HG02763 (cell line): ENCODE measurements around the gene USPL1.
"Not testable (repeated sequence)": the region's sequence is repeated elsewhere in the genome, so short reads cannot be mapped to it uniquely, and the experiment has no call there.

Source experiments
- ATAC-seq: cut with Tn5 transposase; IDR thresholded peaks from one replicate; pipeline ENCODE4 v1.9.1; 2021; ENCODE audit warnings: mild to moderate bottlenecking, moderate library complexity; ENCODE audit not compliant: unreplicated experiment

USPL1 gene

DNA sequence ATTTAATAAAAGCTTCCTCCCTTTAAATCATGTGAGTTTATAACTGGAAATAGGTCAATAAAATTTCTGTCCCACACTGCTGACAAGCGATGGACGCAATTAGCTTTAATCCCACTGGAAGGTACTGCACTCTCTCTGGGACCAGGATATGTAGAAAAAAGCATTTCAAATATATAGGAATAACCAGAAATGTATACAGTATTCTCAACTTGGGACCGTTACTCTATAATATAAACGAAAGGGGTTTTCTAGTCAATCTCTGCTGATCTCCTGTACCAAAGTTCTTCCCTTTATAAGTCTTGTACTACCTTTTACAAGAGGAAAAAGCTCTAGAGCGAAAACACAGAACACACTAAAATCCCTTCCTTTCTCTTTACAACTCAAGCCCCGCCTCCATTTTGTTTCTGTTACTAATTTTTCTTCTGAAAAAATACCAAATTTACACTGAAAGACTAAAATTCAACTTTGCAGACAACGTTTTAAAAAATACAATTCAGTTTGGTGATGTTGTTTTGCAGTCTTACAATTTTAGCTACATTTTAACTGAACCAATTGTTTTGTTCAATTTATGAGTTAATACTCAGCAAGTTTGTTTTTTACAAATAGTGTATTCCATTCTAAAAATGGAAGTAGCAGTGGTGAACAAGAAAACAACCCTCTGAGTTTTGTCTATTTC is 1.7 kb upstream of the USPL1 start:
- ATAC-seq, result no peak

DNA sequence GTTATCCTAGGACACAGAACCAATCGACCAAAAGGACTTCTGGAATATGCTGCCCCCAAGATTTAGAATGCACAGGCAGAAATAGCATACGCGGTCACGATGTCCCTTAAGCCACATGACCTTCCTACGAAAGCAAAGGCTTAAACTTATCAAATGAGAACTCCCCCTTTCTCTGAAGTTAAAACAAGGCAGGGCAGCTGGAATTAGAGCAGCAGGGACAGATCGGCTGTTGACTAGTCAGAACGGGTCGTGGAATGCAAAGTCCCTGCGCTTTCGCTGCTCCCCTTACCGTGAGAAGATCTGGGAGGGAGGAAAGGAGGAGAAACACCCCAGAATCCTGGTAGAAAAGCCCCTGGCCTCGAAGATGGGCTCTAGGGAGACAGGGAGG is 799 bp upstream of the USPL1 start:
- peak; percentile 21 for ATAC-seq

DNA sequence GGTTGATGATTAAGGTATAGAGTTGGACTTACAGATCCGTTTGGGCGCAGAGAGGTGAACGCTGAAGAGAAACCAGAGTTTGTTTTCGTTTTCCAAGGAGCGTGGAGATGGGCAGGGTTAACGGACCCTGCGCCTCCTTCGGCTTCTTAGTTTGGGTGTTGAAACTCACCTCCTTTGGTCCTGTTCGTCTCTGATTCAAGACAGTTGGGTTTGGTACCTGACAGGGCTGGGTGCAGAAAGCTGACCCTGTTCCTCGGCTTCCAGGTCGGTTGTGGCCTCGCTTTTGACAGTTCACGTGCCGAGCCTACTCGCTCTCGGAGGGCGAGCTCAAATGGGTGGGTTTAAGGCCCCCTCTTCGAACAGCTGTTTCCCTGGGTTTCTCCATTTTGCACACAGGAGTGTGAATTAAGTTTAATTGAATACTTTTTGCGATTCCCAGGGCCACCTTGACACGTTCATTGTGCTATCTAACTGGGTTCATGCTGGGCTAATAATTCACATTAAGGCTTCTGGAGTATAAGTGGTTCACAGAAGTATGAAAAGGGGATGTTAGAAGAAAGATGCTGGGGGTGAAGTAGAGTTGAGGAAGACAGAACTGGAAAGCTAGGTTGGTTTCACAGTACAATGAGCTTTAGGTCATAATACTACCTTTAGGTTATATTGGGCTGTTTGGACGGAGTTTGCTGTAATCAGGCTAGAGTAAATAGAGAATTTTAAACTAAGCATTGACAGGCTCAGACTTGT is 638 bp downstream of the USPL1 start:
- no peak for ATAC-seq

DNA sequence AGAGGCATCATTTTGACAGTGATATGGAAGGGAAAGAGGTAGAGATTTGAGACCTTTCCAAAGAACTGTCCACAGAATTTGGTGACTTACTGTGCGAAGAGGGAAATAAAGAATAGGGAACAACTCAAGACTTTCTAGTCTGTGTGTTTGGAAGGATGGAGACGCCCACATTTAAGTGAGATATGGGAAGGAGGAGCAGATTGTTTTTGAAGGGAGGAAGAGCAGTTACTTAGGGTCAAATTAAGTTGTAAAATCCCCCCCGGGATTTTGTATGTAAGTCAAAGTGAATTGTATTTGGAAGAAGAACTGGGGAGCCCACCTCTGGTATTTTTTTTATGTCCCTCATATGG is 1.2 kb downstream of the USPL1 start:
- no peak for ATAC-seq

DNA sequence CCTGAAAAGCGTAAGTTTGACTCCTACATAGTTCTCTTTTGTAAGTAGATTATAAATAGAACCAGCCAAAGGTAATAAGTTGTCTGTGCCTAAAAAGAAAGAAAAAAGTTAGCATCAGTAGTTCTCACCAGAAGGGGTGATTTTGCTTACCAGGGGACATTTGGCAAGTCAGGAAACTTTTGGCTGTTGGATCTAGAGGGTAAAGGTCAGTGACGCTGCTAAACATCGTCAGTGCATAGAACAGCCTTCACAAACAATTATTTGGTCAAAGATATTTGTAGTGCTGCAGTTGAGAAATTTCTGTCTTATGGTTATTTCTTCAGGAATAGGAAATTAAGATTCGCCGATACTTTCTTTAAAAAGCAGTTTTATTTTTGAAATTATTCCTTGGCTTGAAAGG is 2.0 kb downstream of the USPL1 start:
- no peak for ATAC-seq

DNA sequence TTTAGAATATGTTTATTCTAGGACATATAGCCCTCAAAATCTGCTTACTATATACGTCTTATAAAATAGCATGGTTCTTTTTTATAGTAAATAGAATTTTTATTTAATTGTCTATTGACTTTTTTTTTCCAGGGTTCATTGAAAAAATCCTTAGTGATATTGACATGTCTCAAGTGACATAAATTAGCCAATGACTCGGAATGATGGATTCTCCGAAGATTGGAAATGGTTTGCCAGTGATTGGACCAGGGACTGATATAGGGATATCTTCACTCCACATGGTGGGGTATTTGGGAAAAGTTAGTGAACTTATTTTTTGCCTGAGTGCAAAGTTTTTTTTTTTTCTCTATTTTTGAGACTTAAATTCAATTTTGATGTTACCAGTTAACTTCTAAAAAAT is 3.2 kb downstream of the USPL1 start:
- no peak for ATAC-seq

DNA sequence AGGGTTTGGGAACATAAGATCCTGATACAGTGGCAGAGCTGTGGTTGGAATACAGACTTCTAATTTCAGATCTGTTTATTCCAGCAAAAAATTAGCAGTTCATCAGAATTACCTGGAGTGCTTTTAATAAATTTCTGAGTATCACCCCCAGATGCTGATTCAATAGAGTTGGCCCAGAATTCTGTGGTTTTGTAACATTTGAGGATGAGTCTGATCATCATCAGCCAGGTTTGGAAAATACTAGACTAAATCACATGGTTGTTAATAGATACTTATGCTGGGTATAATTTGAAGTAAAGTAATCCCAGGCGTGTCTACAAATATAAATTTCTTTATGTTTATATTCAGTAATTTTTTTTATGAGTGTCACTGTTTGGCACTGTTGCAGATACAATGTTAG is 4.8 kb downstream of the USPL1 start:
- no peak for ATAC-seq

DNA sequence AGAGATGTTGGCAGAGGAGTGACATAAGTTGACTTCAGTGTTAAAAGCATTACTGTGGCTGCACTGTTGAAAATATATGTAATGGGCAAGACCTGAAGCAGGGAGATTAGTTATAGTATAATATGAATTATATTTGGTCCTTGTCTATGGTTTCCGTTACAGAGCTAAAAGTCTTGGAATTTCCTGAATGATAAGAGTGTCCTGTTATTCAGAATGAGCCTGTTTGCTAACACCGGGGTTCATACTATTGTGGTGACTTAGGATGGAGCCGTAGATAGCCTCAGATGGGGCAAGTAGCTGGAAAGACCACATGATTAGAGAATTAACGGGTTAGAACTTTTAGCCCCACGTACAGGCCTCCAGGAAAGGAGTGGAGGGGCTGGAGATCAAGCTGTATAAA is 5.7 kb downstream of the USPL1 start:
- ATAC-seq, result no peak

DNA sequence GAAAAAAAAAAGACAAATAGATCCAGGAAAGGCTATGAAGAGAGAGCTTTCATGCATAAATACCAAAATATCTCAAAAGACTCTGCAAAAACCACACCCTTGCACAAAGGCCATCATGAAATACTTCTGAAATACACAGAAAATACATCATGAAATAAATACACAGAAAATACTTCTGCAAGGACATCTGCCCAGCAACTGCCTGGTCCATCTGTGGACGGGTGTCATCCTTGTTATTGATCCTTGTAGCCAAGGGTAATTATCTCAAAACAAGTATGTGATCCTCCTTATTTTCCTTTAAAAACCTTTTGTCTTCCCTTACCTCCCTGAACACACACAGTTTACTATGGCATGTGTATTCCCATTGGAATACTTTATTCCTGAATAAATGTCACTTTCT is 6.9 kb downstream of the USPL1 start:
- no peak for ATAC-seq

DNA sequence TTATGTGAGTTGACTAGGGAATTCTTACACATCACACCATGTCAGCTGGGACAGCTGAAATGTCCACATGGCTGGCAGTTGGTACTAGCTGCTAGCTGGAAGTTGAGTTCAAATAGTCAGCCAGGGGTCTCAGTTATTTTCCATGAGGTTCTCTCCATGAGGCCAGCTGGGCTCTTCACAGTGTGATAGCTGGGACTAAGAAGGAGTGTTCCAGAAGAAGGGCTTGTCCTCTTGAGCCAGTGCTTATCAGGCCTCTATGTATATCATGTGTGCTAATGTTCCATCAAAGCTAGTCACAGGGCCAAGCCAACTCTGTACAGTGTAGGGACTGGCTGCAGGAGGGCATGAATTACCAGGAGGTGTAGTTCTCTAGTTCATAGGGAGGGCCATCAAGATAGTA is 11.8 kb downstream of the USPL1 start:
- no peak for ATAC-seq

DNA sequence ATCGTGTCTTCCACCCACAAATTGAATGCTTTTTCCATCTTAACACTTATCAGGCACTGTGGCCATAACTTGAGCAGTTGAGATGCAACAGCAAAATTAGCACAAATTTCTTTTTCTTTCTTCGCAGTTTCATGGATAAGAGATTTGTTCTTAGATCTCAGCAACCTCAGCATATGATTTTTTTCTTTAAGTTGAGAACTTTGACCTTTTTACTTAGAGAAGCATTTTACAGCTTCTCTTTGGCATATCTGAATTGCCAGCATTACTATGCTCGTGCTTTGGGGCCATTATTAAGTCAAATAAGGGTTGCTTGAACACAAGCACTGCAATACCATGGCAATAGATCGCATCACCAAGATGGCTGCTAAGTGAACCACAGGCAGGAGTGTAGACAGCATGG is 16.1 kb downstream of the USPL1 start:
- ATAC-seq, result no peak

DNA sequence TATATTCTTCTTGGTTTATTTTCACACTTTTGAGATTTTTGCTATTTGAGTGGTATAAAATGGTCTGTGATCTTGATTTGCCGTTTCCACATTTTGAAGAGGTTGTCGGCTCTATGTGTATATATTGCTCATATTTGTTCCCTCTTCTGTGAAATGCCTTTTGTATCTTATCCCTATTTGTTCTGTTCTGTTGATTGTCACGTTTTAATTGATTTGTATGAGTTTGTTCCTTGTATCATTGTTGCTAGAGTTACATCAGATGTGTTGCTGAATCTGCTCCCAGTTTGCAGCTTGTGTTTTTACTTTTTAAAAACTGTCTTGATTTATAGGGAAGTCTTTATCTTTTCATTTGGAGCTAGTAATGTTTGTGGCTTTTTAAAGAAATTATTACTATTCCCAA is 17.1 kb downstream of the USPL1 start:
- ATAC-seq, result no peak

DNA sequence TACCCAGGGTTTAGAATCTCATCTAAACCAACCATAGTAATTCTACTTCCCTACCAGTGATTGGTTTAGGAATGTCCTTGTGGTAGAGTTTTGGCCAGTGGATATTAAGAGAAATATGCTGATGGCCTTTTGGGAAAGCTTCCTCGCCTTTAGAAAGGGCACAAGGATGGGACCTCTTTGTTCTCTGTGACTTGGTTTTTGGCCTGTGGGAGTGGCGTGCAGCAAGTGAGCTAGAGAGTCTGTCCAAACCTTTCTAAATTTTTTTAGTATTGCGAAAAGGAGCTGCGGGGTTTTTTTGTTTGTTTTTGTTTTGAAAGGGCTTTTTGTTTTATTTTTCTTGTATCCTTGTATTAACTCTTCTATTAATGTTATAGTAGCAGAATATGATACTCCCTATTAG is 20.6 kb downstream of the USPL1 start:
- no peak for ATAC-seq

DNA sequence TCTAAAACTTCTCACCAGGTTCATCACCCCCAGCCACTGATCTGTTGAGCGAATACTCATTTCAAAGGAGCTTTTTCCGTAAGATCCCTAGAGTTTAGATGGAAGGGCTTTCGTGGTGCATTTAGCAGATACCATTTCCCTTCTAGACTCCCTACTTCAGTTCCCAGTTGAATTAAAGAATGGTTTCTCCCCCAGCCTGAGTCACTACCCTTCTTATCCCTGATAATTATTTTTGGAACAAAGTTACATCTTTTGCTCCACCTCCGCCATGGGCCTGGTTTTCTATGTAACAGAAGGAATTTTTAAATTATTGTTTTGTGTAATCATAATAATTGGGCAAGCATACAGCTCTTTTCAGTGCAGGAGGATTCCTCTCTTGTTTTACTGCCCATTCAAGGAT is 22.0 kb downstream of the USPL1 start:
- ATAC-seq, result no peak

DNA sequence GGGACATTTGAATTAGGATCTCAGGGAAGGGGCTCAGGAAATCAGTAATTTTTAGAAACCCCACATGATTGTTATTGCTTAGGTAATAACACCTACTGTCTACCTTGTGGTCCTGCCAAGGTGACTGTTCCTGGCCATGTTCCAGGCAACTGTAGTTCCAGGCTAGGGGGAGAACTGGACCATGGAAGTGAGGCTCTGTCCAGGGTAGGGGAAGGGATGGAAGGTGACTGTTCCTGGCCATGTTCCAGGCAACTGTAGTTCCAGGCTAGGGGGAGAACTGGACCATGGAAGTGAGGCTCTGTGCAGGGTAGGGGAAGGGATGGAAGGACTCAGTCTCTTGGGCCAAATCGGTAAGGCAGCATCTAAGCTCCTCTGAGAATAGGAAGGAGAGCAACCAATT is 23.5 kb downstream of the USPL1 start:
- not testable (repeated sequence) for ATAC-seq

DNA sequence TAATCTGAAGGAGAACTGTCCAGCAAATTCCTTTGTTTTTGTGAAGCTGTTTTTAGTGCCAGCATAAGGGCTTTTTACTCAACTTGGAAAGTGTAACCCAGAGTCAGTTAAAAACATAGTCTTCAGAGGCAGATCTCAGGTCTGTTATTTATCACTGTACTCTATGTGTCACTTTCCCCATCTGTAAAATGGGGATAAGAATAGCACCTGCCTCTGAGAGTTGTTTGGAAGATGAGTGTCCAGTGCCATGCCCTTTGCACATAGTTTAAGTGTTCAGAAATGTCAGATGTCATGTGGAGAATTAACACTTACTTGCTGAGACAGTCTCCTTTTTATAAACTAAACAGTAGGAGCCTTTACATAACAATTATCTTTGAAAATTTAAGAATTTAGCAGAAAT is 27.9 kb downstream of the USPL1 start:
- ATAC-seq, result no peak

DNA sequence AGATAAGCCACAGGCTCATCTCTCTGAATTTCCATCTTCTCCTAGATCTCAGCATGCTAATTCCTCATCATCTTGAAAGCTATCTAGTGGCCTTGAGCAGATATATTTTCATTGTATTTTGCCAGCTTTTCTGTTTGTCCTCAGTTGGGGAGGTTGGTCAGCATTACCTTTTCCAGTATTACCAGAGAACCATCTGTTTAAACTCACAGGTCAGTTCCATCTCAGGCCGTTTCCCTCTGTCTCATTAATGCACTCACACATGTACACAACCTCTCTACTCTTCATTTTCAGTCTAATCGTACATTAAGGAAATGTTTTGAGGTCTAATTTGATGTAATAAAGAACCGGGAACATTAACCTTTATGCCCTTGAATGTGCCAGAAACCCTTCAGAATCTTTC is 29.7 kb downstream of the USPL1 start:
- no peak for ATAC-seq

DNA sequence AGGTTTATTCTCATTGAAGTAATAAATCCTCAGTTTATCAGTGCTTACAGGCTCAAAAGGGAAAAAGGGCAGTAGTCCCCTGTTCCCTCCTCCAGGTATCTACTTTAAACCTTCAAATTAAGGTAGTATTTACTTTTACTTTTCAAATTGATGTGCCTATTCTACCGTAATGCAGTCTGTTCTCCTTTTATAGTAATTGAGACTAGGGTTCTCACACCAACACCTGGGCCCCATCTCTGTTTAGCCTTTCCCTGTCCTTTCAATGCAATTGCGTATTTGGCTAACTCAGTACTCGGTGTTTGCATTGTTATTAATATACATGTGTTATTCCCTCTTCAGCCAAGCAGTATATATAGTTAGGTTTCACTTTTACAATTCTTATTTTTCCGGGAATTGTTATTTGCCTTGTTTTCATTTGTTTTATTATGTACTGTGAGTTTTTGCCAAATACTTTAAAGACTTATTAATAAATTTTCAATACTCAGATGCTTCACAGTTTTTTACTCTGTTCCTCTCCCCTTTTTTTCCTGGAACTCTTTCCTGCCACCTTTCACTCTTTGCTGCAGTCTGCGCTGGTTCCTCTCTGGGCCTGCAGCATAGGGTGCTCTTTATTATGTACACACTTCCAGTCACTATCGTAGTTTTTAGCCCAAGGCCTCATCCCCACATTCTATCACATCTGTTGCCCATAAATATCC is 30.3 kb downstream of the USPL1 start:
- ATAC-seq, result no peak

DNA sequence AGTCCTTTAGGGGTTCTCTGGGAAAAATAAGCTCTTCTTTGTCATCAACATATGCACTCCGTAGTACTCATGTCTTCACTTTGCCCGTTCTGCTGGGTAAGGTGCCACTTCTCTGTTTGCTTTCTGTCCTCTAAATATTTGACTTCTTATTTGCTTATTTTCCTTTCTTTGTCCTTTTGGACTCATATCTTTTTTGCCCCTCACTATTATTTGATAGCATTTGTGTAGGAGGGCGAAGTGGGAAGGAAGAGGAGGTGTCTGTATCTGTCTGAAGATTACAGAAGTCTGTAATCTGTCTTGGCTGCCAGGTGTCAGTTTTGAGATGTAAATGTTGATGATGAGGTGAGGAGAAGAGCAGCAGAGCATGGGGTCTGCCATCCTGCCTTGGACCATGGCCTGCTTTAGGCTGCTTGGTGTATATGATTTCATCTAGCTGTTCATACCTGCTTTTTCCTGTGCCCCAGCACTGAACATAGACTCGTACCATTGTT is 30.8 kb downstream of the USPL1 start:
- ATAC-seq, result no peak

DNA sequence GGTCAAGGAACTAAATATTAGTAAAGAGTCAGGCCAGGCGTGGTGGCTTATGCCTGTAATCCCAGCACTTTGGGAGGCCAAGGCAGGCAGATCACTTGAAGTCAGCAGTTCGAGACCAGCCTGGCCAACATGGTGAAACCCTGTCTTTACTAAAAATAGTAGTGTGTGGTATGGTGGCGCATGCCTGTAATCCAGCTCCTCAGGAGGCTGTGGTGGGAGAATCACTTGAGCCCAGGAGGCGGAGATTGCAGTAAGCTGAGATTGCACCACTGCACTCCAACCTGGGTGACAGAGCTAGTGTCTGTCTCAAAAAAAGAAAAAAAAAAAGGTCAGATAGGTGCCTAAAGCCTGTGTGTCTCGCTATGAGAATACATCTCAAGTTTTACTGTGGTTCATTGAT is 33.9 kb downstream of the USPL1 start:
- ATAC-seq, result not testable (repeated sequence)

DNA sequence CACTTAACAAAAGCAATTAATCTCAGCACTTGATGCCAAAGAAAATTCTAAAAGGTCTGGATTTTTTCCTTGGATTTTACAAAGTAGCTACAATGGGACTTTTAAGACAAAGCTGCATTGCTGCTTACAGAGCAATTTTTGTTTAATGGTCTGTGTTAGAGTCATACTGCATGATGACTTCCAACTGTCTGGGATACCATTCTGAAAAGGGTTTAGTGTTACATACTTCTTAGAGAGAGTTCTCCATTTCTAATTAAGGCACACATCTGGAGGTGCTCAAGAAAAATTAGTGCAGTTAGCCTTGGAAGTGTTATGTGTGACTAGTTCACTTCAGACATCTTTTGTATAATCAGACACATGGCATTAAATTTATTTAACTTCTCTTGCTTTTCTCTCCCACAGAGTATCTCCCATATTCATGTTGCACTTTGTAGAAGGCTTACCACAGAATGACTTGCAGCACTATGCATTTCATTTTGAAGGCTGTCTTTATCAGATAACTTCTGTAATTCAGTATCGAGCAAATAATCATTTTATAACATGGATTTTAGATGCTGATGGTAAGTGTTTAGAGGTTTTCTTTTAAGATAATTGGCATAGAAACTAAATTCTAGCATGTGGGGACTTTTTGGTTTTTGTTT is 35.1 kb downstream of the USPL1 start:
- no peak for ATAC-seq

DNA sequence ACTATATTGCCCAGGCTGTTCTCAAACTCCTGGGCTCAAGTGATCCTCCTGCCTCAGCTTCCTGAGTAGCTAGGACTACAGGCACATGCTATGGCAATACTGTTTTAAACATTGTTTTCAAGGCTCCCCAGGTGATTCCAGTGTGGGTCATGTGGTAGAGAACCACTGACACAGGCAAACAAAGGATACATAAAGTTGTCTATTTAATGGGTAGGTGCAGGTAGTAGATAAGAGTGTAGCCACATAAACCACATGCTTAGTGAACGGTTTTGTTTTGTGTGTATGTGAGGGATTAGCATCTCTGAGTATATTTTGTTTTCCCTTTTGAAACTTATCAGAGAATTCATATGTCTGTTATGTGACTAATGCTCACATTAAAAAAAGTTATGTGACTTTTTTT is 36.7 kb downstream of the USPL1 start:
- ATAC-seq, result no peak
